NCI-H1105 (cell line): Measurements from ENCODE around the gene DDX60.
"Not testable (repeated sequence)": the region's sequence is repeated elsewhere in the genome, so short reads cannot be mapped to it uniquely, and the experiment has no call there.

ENCODE experiments used
- DNase-seq: peaks from one replicate; lab custom pipeline; 2025; lab: John Stamatoyannopoulos, UW

Gene DDX60

GRCh38 chr4:168291242-168291641 is 27.3 kb downstream of the DDX60 start:
- no peak for DNase-seq

DNA sequence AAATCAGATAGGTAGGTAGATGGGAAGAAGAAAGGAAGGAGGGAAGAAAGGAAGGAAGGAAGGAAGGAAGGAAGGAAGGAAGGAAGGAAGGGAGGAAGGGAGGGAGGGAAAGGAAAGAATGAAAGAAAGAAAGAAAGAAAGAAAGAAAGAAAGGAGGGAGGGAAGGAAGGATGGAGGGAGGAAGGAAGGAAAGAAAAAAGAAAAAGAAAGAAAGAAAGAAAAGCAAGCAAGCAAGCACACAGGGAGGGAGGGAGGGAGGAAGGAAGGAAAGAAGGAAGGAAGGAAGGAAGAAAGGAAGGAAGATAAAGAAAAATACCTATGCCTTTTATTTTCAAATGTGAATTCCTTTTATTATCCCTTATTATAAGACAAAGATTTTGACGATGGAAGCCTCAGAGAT is 32.7 kb downstream of the DDX60 start:
- not testable (repeated sequence) for DNase-seq

DNA sequence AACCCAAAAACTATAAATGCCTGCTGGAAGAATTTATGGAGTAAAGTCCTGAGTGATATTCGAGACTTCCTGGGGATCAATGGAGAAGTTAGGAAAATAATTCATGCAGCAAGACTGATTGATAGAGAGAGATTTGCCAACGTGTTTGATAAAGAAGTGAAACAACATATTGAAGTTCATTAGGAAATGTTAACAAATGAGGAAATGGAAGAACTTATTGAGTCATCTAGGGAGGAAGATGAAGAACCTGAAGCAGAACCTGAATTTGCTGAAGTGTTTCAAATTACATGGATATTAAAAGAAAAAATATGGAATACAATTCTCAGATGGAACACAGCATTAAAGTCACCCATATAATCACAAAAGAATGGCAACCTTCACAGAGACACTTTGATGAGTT is 39.0 kb downstream of the DDX60 start:
- no peak for DNase-seq

DNA sequence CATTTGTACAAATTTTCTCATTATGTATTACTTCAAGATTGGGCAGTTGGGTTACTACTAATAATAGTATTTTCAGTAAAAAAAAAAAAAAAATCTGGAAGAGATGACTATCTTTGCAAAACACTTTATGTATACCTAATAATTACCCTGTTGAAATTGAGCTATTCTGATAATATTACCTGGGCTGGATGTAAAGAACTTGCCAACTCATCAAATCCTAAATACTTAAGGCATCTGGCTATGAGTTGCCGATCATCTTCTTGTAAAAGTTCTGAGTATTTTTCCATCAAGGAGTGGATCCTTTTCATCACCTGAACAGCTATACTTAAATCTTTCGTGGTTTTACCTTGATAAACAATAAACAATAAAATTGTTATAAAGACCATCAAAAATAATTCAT is 42.7 kb downstream of the DDX60 start:
- no peak for DNase-seq

DNA sequence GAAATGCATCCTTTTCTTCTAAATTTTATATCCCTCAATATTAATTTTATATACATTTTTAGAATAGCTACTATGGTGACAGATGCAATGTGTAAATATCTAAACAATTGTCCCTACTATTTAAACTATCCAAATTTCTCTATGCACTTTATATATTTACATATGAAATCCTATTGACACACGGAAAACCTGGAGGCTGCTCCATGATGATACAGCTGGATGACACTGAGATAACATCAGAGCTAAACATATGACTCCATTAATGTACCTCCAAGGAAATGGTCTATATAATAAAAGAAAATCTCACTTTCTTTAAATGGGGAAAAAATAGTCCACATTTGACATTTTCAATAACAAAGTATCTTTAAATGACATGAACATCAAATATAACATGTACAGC is 43.7 kb downstream of the DDX60 start:
- no peak for DNase-seq

DNA sequence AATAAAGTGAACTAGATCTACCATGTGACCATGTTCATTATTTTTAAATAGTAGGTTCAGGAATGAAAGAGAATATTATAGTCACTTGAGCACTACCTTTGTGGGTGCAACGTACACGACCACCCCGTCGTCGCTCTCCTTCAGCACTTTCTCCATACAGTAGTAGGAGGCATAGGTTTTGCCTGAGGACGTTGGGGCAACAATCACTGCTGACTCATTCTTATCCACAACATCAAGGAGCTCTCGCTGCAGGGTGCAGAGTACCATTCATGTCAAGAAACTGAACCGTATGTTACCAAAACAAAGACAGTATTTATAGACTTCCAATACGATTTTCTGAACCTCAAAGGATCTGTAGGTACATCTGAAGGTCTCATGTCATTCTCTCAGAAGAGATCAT is 44.7 kb downstream of the DDX60 start:
- no peak for DNase-seq

DNA sequence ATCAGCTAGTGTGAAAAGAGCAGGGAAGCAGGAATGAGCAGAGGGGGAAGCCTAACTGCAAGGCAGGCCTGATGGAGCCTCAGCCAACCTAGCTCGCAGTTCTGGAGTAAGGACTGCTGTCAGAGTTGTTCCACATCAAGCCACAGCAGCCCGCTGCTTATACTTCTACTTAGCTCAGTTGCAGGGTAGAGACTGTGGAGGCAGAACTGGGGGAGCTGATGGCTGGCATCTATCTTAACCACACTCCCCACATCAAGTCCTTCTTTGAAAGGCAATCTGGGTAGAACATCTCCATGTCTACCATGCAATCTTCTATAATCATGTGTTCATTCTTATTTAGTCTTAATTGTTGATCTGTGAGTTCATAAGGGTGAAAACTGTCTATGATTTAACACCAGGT is 46.1 kb downstream of the DDX60 start:
- no peak for DNase-seq

DNA sequence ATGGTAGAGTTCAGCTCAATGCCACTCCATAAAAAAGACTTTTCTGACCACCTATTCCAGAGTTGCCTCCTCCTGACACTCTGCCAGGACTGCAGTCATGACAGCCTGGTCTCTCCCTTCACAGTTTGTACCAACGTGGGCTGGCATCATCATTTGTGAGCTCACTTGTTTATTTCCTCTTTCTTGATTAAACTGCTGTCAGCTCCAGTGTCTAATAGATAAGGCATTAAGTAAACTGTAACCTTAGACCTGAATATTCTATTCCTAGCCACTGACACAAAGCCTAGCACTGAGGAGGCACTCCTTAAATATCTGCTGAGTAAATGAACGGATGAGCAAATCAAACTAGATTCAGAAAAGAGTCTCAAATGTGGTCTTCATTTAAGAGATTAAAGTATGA is 48.7 kb downstream of the DDX60 start:
- no peak for DNase-seq

- DNase-seq: no peak
Measured at GRCh38 chr4:168265327-168265726, 53.2 kb downstream of the DDX60 start.

DNA sequence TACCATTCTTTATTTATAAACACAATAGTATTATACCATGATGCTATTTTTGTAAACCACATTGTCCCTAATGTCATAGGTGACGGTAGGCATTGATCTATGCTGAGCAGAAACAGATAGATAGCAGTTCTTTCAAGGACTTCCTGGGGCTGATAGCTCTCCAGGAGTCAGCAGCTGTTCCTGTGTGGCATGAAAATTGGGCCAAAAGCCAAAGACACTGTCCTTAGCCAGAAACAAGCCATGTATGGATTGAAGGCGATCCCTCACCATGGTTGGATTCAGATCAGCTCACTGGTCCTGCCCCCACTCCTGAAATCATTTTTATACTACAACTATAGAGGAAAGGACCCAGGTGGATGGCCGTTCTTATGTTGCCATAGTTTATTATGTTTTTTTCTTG is 53.6 kb downstream of the DDX60 start:
- DNase-seq: peak; percentile 70

DNA sequence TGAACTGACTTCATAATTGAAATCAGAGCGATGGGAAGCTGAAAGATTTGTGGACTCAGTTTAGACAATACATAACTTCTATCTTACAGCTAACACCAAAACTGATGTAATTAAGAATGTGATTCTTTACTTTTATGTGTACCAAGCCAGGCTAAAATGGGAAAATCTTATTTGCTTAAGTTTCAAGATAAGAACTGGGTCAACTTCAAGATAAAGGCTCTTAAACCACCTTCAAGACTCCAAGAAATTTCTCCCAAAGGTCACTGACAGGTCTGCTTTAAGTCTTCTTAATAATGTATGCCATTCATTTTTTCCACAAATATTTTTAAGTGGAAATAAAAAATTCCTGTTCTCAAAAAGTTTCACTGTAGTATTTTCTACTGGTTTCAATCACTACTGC is 55.5 kb downstream of the DDX60 start:
- DNase-seq: no peak

DNA sequence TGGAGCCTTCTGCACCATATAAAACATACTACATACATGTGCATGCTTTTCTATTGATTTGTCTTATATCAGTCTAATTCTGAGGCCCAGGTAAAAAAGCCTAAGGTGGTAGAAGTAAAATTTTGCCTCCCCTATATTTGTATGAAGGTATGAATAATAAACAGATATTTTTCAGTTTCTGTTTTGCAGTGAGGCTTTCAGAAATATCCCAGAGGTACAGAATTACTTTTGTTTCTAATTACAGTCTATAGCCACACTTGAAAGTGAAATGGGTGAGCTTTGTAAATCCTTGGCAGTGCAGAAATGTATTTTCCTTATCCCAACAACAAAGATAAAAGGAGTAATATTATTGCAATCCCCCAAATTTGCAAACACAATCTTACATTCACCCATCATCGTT is 59.5 kb downstream of the DDX60 start:
- DNase-seq: no peak

DNA sequence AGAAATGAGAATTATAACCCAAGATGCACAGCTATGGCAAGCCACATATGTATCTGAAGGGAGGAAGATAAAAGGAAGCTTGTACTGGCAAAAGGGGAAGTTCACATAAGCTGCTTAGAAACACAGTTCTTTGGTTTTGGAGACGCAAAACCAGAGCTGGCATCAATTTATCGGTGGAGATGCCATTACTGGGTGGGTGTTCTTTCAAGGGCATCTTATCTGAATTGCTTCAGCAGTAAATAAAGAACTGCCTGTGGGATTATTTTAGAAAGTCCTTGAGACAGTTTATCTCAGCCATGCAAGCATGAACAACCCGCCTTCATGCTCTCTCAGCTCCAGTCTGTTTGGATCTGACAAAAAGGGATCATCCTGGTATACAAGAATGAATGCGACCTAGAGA is 60.8 kb downstream of the DDX60 start:
- no peak for DNase-seq

GRCh38 chr4:168248176-168248710 is 70.3 kb downstream of the DDX60 start:
- DNase-seq: no peak

GRCh38 chr4:168247603-168248002 is 70.9 kb downstream of the DDX60 start:
- no peak for DNase-seq

- DNase-seq: no peak
Measured at GRCh38 chr4:168241953-168242352, 76.6 kb downstream of the DDX60 start.

- DNase-seq: no peak
Measured at GRCh38 chr4:168240821-168241220, 77.7 kb downstream of the DDX60 start.

- DNase-seq: peak; percentile 19
Measured at GRCh38 chr4:168221301-168221700, 97.3 kb downstream of the DDX60 start.

DNA sequence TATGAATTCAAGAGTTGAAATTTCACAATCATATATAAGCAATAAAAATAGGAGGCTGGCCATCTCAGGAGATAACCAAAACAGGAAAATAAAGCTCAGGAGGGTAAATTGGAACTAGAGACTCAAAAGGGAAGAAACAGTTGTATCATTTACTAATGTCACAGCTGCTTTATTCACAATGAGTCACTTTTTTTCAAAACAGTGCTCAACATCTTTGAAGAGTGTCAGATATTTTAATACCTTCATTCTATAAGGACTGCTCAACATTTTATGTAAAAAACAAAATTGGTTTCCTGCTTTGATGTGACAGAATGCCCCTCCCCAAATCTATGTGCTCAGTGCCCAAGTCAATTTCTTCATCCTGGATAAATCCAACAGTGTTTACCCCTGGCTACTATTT is 97.7 kb downstream of the DDX60 start:
- DNase-seq: no peak

- DNase-seq: no peak
Measured at GRCh38 chr4:168218645-168219044, 99.9 kb downstream of the DDX60 start.

DNA sequence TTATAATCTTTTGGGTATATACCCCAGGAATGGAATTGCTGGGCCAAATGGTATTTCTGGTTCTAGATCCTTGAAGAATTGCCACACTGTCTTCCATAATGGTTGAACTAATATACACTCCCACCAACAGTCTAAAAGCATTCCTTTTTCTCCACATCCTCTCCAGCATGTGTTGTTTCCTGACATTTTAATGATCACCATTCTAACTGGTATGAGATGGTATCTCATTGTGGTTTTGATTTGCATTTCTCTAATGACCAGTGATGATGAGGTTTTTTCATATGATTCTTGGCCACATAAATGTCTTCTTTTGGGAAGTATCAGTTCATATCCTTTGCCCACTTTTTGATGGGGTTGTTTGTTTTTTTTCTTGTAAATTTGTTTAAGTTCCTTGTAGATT is 105.0 kb downstream of the DDX60 start:
- DNase-seq: not testable (repeated sequence)

GRCh38 chr4:168212656-168213055 is 105.9 kb downstream of the DDX60 start:
- no peak for DNase-seq

DNA sequence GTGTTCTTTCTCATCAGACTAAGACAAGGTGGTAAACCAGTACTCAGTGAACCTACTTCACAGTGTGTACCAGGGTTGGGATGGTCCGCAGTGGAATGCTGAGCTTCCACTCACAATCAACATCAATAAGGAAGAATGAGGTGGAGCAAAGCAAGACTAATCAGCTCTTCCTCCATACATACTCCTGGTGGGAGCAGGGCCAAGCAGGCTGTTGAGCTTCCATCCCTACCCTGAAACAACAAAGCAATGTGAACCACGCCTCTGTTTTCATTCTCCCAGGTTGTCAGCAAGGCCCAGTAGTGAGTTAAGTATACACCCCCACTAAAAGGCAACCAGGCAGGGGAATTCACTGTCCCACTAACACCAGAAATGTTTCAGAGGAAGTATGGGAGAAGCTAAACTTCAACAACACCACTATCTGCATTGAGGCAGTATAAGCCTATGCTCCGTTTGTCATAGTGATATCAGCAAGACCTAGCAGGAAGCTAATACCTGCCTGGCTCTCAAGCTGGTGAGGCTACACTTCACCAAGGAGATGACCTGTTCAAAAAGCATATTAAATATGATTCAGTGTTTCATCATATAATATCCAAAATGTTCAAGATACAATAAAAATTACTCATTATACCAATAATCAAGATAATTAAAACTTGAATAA is 109.5 kb downstream of the DDX60 start:
- no peak for DNase-seq

DNA sequence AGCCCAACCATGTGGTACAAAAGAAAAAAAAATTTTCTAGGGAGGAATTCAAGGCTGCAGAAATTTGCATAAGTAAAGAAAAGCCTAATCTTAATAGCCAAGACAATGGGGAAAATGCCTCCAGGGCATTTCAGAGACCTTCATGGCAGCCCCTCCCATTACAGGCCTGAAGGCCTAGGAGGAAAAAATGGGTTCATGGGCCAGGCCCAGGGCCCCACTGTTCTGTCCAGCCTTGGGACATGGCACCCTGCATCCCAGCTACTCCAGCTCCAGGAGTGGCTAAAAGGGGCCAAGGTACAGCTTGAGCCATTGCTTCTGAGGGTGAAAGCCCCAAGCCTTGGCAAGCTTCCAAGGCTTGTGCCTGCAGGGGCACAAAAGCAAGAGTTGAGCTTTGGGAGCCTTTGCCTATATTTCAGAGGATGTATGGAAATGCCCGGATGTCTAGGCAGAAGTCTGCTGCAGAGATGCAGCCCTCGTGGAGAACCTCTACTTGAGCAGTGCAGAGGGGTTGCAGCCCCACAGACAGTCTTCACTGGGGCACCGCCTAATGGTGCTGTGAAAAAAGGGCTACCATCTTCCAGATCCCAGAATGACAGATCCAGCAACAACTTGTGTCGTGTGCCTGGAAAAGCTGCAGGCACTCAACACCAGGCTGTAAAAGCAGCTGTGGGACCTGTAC is 115.2 kb downstream of the DDX60 start:
- DNase-seq: no peak
